HG03432 (cell line): Measurements from ENCODE around the gene PEPD.

Experiments
- ATAC-seq: cut with Tn5 transposase; IDR thresholded peaks from one replicate; pipeline ENCODE4 v1.9.1; 2021; ENCODE audit warnings: mild to moderate bottlenecking, moderate library complexity; ENCODE audit not compliant: unreplicated experiment

Gene PEPD

DNA sequence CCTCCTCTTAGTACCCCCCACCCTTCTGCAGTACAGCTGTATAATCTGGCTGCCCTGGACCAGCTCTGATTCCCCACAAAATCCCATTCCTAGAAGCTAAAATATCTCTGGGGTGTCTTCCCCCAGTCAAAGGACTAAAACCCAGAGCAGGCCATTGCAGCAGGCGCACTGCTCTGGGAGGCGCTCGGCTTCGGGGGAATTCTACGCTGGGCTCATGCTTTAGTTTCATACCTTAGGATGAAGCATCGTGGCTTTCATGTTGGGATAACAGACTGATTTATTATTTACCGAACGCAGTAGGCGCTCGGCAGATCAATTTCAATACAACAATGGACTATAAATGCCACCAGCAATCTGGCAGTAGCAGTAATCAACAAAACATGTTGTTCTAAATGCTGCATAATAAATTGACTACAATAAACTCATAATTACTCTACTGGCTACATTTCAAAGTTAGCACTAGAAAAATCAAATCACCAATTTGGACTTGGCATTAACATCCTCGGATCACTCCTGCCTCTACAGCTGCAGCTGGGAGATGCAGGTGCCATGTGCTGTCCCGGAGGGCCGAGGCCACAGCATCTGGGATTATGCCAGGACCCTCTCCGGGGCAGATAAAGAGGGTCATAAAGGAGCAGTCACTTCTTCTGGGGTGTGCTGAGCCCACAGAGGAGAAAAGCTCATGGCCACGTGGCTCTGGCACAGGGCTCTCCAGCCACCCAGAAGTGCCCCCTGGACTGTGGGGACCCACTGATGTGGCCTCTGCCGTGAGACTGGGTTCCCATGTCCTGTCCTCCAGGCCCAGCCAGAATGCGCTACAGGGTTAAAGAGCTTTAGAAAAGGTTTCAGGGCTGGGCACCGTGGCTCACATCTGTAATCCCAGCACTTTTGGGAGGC lies 112.8 kb downstream of the PEPD start:
- no peak for ATAC-seq

DNA sequence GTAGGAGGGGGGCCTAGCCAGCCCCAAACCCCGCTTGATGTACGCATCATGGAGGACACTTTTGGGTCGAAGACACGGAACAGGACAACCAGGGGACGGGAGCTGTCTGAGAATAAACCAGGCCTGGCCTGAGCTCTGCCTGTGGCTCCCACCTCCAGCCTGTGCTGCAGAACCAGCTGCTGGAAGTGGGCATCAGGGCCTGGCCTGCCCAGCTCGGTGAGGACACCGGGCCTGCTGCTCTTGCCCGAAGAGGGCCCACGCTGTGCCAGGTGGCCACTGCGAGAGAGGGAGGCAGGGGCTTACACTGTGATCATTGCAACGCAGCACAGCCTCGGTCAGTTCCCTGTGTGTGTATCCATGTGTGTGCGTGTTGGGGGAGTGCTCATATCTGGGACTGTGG lies 113.5 kb downstream of the PEPD start:
- ATAC-seq = no peak

- no peak for ATAC-seq
These were observed 113.9 kb downstream of the PEPD start for GRCh38 chr19:33407716-33408115.

- no peak for ATAC-seq
These were observed 114.4 kb downstream of the PEPD start for GRCh38 chr19:33407140-33407551.

DNA sequence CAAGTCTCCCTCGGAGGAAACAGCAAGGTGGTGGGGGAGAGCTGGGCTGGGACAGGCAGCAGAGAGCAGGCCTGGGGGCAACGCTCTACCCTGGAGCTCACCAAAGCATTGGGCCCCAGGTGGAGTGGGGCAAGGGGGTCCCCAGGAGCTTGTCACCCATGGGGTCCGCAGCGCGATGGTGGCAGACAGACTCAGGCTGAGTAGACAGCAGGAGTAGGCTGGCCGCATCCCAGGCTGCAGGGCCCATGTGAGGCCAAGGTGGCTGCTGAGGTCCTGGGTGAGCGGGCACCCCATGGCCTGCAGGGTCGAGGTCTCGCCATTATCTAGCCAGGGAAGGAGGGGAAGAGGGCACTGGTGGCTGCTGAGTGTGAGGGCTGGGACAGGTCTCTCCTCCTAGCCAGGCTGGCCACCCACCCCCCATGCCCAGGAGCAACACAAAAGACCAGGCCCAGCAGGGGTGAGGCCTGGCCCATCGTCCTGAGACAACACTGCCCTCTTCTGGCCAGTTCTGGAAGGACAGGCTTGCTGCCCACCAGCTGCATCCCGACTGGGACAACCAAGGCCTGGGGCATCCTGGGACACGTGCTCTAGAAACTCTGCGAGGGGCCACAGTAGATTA lies 115.0 kb downstream of the PEPD start:
- ATAC-seq = no peak

DNA sequence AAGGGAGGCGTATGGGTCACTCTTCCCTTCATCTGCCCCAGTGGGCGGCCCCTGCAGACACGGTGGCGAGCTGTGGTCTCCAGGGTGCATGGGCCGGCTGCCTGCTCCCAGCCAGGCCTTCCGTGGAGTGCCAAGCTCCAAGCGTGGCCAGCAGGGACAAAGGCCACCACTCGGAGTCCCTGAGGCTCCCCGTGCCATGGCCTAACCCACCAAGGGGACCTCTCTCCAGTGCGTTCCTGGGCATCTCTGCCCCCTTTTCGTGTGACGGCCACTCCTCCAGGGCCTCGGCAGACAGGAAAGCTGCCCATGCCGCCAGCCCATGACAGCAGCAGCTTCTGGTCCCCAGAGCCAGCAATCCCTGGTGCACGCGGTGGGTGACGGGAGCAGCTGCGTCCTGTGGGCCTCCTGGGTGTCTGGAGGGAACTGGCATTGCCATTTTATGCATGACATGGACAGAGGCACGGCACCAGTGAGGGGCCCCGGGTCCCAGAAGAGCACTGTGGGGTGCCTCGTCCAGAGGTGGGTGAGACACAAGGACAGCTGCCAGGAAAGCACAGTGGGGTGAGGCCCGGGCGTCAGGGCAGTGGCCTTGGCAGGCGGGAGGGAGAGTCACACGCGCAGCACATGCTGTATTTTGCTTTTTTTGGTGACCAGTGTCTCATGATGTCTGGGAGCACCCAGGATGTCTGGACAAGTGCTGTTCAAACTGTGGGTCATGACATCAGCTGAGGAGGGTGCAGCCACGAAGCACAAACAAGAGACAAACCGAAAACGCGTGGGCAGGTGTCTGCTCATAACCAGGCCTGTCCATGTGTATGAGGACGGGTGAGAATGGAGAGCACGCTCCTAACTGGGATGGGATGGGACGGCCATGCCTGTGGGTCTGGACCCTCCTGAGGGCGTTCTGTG lies 115.8 kb downstream of the PEPD start:
- no peak for ATAC-seq

GRCh38 chr19:33405254-33405552 lies 116.4 kb downstream of the PEPD start:
- no peak for ATAC-seq

- ATAC-seq = no peak
These were observed 116.9 kb downstream of the PEPD start for GRCh38 chr19:33404506-33405253.

GRCh38 chr19:33403973-33404304 lies 117.7 kb downstream of the PEPD start:
- no peak for ATAC-seq

DNA sequence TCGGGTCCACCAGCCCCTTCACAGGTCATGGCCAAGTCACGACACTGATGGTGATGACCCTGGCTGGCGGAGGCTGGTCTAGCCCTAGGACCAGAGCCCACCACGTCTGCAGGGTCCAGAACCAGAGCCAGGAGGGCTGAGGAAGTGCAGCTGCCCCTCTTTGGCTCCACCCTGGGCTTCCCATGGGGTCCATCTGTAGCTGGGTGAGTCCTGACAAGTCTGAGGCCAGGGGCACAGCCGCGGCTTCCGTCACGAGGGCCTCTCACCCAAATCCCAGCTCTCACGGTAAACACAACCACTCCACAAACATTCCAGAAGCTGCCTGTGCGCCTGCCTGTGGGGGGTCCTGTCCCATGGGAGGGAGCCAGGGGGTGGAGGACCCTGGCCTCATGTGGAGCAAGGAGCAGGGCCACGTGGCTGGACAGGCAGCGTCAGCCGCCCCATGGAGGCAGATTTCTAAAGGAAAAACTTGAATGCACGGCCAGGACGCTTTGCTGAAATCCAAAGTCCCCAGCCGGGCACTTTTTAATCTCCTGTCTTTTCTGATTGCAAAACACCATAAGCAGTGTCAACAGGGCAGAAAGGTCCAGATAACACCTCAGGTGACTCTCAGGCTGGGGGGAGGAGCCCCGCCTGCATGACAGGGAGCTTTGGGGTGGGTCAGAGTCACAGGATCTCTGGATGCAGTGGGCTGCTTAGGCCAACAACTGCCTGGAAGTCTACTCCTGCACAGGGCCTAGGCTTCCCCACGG lies 118.2 kb downstream of the PEPD start:
- no peak for ATAC-seq

DNA sequence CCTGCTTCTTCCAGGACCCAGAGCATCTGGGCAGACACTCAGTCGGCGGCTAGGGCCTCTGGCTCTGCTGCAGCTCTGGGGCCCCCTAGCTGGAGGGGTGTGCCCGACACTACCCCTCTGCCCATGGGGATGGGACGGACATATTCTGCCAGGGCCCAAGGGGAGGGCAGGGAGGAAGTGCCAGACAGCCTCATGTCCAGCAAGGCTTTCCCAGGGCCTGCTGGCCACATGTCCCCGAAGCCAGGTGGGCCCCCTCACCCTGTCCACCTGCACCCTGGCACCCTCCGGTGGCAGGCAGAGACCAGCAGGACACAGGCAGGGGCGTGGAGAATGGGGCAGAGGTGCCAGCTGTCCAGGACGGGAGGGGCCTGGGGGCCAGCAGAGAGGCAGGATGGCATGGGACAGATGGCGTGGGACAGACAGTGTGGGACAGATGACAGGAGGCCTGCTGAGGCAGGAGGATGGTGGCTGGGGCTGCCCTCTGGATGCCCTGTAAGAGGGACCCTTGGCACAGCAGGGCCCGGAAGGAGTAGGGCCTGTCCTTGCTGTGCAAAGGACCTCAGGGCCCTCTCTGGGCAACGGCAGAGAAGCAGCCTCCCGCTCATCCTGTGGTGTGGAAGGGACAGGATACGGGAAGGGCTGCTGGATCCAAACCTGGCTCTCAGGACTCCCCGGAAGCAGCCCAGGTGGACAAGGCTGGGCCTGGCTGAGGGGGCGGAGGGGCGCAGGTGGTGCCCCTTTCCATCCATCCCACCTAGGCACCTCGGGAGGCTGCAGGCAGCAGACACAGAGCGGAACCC lies 119.0 kb downstream of the PEPD start:
- no peak for ATAC-seq

- ATAC-seq = no peak
These were observed 119.7 kb downstream of the PEPD start for GRCh38 chr19:33401683-33402420.

DNA sequence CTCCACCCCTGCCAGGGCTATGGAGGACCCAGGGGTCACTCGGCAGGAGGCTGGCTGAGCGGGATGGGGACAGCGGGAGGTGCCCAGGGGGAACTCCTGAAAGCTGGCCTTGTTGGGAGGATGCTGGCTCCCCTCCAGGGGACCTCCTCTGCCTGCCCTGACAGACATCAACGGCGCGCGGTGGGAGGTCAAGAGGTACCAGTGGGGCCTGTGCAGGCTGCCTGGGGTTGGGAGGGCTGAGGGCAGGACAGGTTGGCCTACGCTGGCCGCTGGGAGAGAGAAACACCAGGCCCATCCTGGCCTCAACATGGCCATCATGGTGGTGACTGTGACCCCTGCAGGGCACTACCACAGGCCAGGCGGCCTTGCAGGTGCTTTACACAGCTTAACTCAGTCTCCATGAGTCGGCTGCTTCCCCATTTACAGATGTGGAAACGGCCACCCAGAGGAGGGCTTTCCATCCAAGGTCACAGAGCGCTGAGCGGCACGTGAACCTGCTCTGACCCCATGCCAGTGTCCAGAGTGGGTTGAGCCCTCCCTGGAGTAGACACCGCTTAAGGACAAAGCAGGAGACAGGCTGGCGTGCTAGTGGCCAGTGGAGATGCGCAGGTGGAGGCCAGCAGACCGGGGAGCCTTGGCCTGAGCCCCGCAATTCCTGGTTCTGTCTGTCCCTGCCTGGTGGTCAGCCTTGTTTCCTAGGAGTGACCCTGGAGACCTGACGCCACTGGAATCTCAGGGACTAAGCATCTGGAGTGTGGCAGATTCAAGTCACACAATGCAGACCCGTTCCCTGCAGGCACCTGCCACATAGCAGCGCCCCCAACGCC lies 120.5 kb downstream of the PEPD start:
- ATAC-seq = no peak

GRCh38 chr19:33399745-33400681 lies 121.6 kb downstream of the PEPD start:
- ATAC-seq = no peak

GRCh38 chr19:33399081-33399744 lies 122.4 kb downstream of the PEPD start:
- no peak for ATAC-seq

DNA sequence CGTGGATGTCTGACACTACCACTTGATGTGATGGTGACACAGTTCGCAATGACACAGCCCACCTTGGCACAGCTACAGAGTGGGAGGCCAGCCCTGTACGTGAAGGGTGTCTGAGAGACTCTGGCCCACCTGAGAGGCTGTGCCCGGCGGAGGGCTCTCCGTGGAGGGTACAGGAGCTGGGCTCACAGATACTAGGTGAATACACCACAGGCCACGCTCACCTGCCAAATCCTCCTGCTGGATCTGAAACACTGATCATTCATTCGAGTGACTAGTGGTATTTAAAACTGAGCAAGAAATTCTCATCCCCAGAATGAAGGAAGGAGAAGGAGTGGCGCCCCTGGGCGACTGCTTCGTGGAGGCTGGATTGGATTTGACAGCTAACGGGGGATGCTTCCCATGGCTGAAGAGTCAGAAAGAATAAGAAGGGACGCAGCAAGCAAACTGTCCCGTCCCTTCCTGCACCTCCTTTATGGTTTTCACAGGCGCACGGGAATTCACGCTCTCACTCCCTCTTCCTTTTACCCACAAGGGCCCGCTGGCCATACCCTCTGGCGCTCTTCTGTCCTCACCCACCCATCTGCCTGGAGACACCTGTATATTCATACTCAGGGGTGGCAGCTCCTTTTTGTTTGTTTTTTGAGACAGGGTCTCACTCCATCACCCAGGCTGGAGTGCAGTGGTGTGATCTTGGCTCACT lies 123.1 kb downstream of the PEPD start:
- ATAC-seq = no peak
